ENCODE measurements around the gene GADD45G. TPM values are rescaled to one million over a fixed set of nuclear protein-coding genes. Genes with fewer than 3 reads are reported as not detected.
A peak's percentile ranks its signal among the peaks of the same experiment; 100 is the strongest.

The GADD45G gene
- total and polyA plus RNA-seq, 10 of the 15 experiments (the other 5 are each of a cell fraction or from before 2014, with no cell fraction given): 0.07 to 1.00 (median 0.29) TPM; not detected in 4

DNA sequence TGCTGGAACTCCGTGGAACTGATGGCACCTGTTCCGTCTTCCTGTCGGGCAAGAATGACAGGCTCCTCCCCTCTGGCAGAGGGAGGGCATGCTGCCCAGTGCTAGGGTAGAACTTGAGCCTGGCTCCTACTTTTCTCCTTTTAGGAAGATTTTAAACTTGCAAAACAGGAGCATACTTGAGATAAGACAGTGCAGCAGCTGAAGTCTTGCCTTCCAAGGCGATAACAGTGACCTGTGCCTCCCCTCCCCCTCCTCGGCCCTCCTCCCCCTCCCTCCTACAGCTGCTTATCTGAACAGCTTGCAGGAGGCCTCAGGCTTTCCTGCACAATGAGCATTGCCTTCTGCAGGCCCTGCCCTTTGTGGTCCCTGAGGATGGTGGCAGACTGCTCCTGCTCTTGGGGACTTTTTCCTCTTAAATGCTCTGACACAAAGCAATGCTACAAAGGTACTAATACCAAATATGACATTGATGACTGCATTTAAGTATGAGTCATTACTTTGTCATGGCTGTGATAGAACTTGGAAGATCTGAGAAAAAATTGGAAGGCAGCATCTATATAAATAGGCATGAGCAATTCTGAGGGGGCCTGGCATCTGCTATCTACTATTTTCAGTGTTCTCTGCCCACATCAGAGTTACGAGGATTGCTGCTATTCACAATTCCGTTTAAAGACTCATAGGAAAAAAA is 2.0 kb downstream of the GADD45G start:
- peak overlapping the region; percentile 92 for H3K4me2 ChIP-seq (ENCODE audit: control insufficient read depth, insufficient read depth)

More for the DNA sequence above, 2.0 kb downstream of the GADD45G start:
- ChIA-PET SMC1A (ENCODE audit: uncharacterized antibody, unreplicated experiment) (interaction anchor here (0.6 to 1.3 kb wide), 2 partner anchors 31 to 272 kb away, joined by 3 read pairs; no protein-coding TSS in a partner anchor), RAD21 (ENCODE audit: unreplicated experiment) (interaction anchor here (0.8 kb wide), 1 partner anchor 196 kb away, joined by 3 read pairs; no protein-coding TSS in a partner anchor), CTCF (no interaction called here), POLR2A (no interaction called here)
- Histone ChIP-seq H3K27me3 (replicated peaks in 1 of 2; ENCODE audit: control insufficient read depth in 2 of 2, insufficient read depth in 2 of 2, low read length in 1 of 2) (peaks cover 6 to 10% of the 10 kb centered on the region in 2 experiments; a peak in 3 of 4 replicates), H3K27ac (ENCODE audit: control insufficient read depth, insufficient read depth) (no peak overlapping the region), H3K9me3 (replicated peaks; ENCODE audit: control insufficient read depth, insufficient read depth, low read length) (no peaks in the 10 kb centered on the region), H3K9ac (ENCODE audit: control insufficient read depth, insufficient read depth, low read length) (no peak overlapping the region), H3K79me2 (ENCODE audit: control insufficient read depth, insufficient read depth, low read length) (no peaks in the 10 kb centered on the region), H4K20me1 (ENCODE audit: control insufficient read depth, insufficient read depth) (no peaks in the 10 kb centered on the region), H3K4me3 (peak overlapping the region; percentile 36; the same call in 1 of the 2 replicates), H3K36me3 (ENCODE audit: control insufficient read depth in 2 of 2, insufficient read depth in 2 of 2, low read length in 1 of 2) (no peaks in the 10 kb centered on the region), H3K4me1 (ENCODE audit: control insufficient read depth, insufficient read depth, low read length) (peaks cover 25% of the 10 kb centered on the region), H2AFZ (ENCODE audit: control insufficient read depth, low read depth, low read length) (no peak overlapping the region)
- no peak for TF ChIP-seq SPI1 (IDR thresholded peaks at IDR 0.05; ENCODE audit: borderline replicate concordance, insufficient read depth, low read depth, low read length)
- TF ChIP-seq CREB1 (IDR thresholded peaks at IDR 0.05; ENCODE audit: low read depth): no peak
- no peak for TF ChIP-seq POLR2A (IDR thresholded peaks at IDR 0.05; ENCODE audit: low read depth, low read length)
- TF ChIP-seq PML (IDR thresholded peaks at IDR 0.05; ENCODE audit: low read length): no peak
- no peak for TF ChIP-seq POLR2AphosphoS2 (IDR thresholded peaks at IDR 0.05; ENCODE audit: low read depth, low read length)
- TF ChIP-seq NBN (IDR thresholded peaks at IDR 0.05): no peak
- no peak for TF ChIP-seq BHLHE40 (IDR thresholded peaks at IDR 0.05; ENCODE audit: borderline replicate concordance in 1 of 2, low read depth in 2 of 2, low read length in 1 of 2)
- TF ChIP-seq HCFC1 (IDR thresholded peaks at IDR 0.05; ENCODE audit: low read length): no peak
- TF ChIP-seq YBX1 (IDR thresholded peaks at IDR 0.05): no peak
- no peak for TF ChIP-seq MYC (IDR thresholded peaks at IDR 0.05; ENCODE audit: insufficient read depth, insufficient read length, insufficient replicate concordance, low read length, severe bottlenecking)
- TF ChIP-seq SMAD5 (IDR thresholded peaks at IDR 0.05; ENCODE audit: low read depth): no peak
- no peak for TF ChIP-seq POLR2AphosphoS5 (IDR thresholded peaks at IDR 0.05; ENCODE audit: low read length)
- no peak for TF ChIP-seq ETV6 (conservative IDR thresholded peaks at IDR 0.05 in 1 of 2, IDR thresholded peaks at IDR 0.05 in 1 of 2; ENCODE audit: borderline replicate concordance in 1 of 2, low read depth in 1 of 2)
- no peak for TF ChIP-seq SREBF2 (IDR thresholded peaks at IDR 0.05; ENCODE audit: low read length)
- TF ChIP-seq TBL1XR1 (IDR thresholded peaks at IDR 0.05; ENCODE audit: low read depth, low read length): no peak
- TF ChIP-seq, protein P1, sequence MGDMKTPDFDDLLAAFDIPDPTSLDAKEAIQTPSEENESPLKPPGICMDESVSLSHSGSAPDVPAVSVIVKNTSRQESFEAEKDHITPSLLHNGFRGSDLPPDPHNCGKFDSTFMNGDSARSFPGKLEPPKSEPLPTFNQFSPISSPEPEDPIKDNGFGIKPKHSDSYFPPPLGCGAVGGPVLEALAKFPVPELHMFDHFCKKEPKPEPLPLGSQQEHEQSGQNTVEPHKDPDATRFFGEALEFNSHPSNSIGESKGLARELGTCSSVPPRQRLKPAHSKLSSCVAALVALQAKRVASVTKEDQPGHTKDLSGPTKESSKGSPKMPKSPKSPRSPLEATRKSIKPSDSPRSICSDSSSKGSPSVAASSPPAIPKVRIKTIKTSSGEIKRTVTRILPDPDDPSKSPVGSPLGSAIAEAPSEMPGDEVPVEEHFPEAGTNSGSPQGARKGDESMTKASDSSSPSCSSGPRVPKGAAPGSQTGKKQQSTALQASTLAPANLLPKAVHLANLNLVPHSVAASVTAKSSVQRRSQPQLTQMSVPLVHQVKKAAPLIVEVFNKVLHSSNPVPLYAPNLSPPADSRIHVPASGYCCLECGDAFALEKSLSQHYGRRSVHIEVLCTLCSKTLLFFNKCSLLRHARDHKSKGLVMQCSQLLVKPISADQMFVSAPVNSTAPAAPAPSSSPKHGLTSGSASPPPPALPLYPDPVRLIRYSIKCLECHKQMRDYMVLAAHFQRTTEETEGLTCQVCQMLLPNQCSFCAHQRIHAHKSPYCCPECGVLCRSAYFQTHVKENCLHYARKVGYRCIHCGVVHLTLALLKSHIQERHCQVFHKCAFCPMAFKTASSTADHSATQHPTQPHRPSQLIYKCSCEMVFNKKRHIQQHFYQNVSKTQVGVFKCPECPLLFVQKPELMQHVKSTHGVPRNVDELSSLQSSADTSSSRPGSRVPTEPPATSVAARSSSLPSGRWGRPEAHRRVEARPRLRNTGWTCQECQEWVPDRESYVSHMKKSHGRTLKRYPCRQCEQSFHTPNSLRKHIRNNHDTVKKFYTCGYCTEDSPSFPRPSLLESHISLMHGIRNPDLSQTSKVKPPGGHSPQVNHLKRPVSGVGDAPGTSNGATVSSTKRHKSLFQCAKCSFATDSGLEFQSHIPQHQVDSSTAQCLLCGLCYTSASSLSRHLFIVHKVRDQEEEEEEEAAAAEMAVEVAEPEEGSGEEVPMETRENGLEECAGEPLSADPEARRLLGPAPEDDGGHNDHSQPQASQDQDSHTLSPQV (IDR thresholded peaks at IDR 0.05): no peak
- TF ChIP-seq, protein P2, sequence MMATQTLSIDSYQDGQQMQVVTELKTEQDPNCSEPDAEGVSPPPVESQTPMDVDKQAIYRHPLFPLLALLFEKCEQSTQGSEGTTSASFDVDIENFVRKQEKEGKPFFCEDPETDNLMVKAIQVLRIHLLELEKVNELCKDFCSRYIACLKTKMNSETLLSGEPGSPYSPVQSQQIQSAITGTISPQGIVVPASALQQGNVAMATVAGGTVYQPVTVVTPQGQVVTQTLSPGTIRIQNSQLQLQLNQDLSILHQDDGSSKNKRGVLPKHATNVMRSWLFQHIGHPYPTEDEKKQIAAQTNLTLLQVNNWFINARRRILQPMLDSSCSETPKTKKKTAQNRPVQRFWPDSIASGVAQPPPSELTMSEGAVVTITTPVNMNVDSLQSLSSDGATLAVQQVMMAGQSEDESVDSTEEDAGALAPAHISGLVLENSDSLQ (IDR thresholded peaks at IDR 0.05): no peak
- no peak for TF ChIP-seq SIN3A (IDR thresholded peaks at IDR 0.05; ENCODE audit: low read depth, low read length)
- no peak for TF ChIP-seq KLF5 (IDR thresholded peaks at IDR 0.05; ENCODE audit: partially characterized antibody)
- 32% methylated on average over 7 of the region's 7 CpGs for WGBS (ENCODE audit: insufficient coverage, insufficient replicate concordance, low lambda C conversion rate, missing lambda C conversion rate)
- intact Hi-C loops (cut with micrococcal nuclease; ENCODE audit: unreplicated experiment) (loop anchor here (10.0 kb wide), 2 partner anchors 168 to 608 kb away; no protein-coding TSS in a partner anchor), in situ Hi-C loops (cut with MboI) (loop anchor here (10.0 kb wide), 1 partner anchor 308 kb away; no protein-coding TSS in a partner anchor)
- FAIRE-seq (no peak), DNase-seq (ENCODE audit: low read depth, low spot score) (no peak), ATAC-seq (no peak)
- BruUV-seq (replicated peaks): no TSS peak

Measured in GM12878 (cell line).